Gastrocnemius medialis (tissue), 4 donors: ENCODE measurements around the gene HSDL2.

Experiments used
- POLR2A ChIP-seq, 2 donors: fragments of 450-650 bp; IDR thresholded peaks; one replicate each; pipeline ENCODE4 v1.6.1; 2017; ENCODE audit warnings: antibody characterized with exemption in 2 of 2, mild to moderate bottlenecking in 2 of 2, moderate library complexity in 2 of 2
- TF ChIP-seq, protein P1 (sequence below), 5 experiments: fragments of 450-650 bp in 3 of 5; fragments of 200-600 bp in 2 of 5; sonication (generic) in 2 of 5; IDR thresholded peaks in 4 of 5; conservative IDR thresholded peaks in 1 of 5; 1 replicate in 4 of 5; 2 replicates in 1 of 5; pipeline ENCODE4 v1.5.1; 2016 to 2019; ENCODE audit warnings: antibody characterized with exemption in 5 of 5, mild to moderate bottlenecking in 3 of 5, moderate library complexity in 3 of 5

DNA sequence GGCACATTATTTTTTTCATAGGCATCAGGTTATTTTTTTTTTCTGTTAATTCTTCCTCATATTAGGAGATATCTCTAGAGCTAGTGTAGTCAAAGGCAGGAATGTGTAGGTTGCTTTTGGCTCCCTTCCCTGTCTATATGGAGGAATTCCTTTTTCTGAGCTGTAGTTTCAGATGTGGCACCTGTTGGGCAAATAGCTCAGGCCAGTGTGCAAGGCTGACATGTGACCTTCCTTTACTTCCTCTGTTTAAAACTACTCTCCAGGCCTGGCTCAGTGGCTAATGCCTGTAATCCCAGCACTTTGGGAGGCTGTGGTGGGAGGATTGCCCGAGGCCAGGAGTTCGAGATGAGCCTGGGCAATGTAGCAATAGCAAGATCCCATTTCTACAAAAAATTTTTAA, 66.2 kb downstream of the HSDL2 start:
- no peak for TF ChIP-seq POLR2A (IDR thresholded peaks at IDR 0.05)
- TF ChIP-seq, protein P1, sequence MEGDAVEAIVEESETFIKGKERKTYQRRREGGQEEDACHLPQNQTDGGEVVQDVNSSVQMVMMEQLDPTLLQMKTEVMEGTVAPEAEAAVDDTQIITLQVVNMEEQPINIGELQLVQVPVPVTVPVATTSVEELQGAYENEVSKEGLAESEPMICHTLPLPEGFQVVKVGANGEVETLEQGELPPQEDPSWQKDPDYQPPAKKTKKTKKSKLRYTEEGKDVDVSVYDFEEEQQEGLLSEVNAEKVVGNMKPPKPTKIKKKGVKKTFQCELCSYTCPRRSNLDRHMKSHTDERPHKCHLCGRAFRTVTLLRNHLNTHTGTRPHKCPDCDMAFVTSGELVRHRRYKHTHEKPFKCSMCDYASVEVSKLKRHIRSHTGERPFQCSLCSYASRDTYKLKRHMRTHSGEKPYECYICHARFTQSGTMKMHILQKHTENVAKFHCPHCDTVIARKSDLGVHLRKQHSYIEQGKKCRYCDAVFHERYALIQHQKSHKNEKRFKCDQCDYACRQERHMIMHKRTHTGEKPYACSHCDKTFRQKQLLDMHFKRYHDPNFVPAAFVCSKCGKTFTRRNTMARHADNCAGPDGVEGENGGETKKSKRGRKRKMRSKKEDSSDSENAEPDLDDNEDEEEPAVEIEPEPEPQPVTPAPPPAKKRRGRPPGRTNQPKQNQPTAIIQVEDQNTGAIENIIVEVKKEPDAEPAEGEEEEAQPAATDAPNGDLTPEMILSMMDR (IDR thresholded peaks at IDR 0.05 in 4 of 5, conservative IDR thresholded peaks at IDR 0.05 in 1 of 5), result no peak
